Activated T-cell treated with anti-CD3 and anti-CD28 coated beads, Interleukin-2, amount 50 U/mL, for 72 hours (primary cell): ENCODE results near the gene ZNF609. TPM values are rescaled to one million over a fixed set of nuclear protein-coding genes. Genes with fewer than 3 reads are reported as not detected.
A peak's percentile ranks its signal among the peaks of the same experiment; 100 is the strongest.

Source experiments
- ATAC-seq, 2 donors: fragments of 150-1000 bp; cut with Tn5 transposase; replicated peaks in 1 of 2; 2 replicates each; pipeline ENCODE4 v1.10.0; 2021; ENCODE audit warnings: moderate library complexity in 2 of 2, mild to moderate bottlenecking in 1 of 2
- DNase-seq, 2 donors: peaks; one replicate each; pipeline ENCODE4 v3.0.0; 2021 to 2022; ENCODE audit warnings: mixed read lengths in 1 of 2
- H3K27ac Mint-ChIP-seq: one replicate; pipeline ENCODE4 v1.8.0; 2022; ENCODE audit warnings: mild to moderate bottlenecking, moderate library complexity, mixed read lengths
- H3K27me3 Mint-ChIP-seq: one replicate; pipeline ENCODE4 v1.8.0; 2022; ENCODE audit warnings: low read depth, mixed read lengths
- H3K36me3 Mint-ChIP-seq, 2 donors: one replicate each; pipeline ENCODE4 v1.8.0; 2022; ENCODE audit warnings: mixed read lengths in 2 of 2, mild to moderate bottlenecking in 1 of 2; ENCODE audit not compliant: insufficient read depth in 2 of 2
- H3K4me1 Mint-ChIP-seq: one replicate; pipeline ENCODE4 v1.8.0; 2022; ENCODE audit warnings: low read depth, mixed read lengths
- H3K4me3 Mint-ChIP-seq, 2 donors: one replicate each; pipeline ENCODE4 v1.8.0; 2022; ENCODE audit warnings: mild to moderate bottlenecking in 2 of 2, mixed read lengths in 2 of 2, moderate library complexity in 2 of 2
- H3K9me3 Mint-ChIP-seq, 2 donors: one replicate each; pipeline ENCODE4 v1.8.0; 2022; ENCODE audit warnings: mixed read lengths in 2 of 2
- total RNA-seq, 2 donors: library from RNA; stranded (reverse); gene quantifications; one replicate each; pipeline ENCODE4 v1.2.3, GENCODE V29; 2022

ZNF609 gene
- total RNA-seq, 2 donors from 2014 or later, result 43.9 to 52.6 TPM

- ATAC-seq, result no peak
- Mint-ChIP-seq H3K36me3 (peaks cover 2% of the 10 kb centered on the region in 2 donors), H3K9me3 (no peaks in the 10 kb centered on the region), H3K4me1 (peaks cover 66% of the 10 kb centered on the region), H3K4me3 (no peak overlapping the region), H3K27ac (peak overlapping the region; percentile 11), H3K27me3 (no peaks in the 10 kb centered on the region)
- no peak for DNase-seq
Measured at GRCh38 chr15:64522226-64522823, 61.9 kb downstream of the ZNF609 start.

- ATAC-seq, result no peak
Measured at GRCh38 chr15:64523240-64523639, 62.9 kb downstream of the ZNF609 start.

GRCh38 chr15:64524778-64525177 lies 64.4 kb downstream of the ZNF609 start:
- DNase-seq, result no peak
- Mint-ChIP-seq H3K9me3 (no peaks in the 10 kb centered on the region), H3K27me3 (no peaks in the 10 kb centered on the region), H3K36me3 (peaks cover 5 to 7% of the 10 kb centered on the region in 2 donors), H3K4me3 (no peak overlapping the region), H3K4me1 (peaks cover 56% of the 10 kb centered on the region), H3K27ac (no peak overlapping the region)
- no peak for ATAC-seq

More at GRCh38 chr15:64523240-64523639, 62.9 kb downstream of the ZNF609 start:
- Mint-ChIP-seq H3K27ac (no peak overlapping the region), H3K4me3 (no peak overlapping the region), H3K36me3 (peaks cover 2 to 4% of the 10 kb centered on the region in 2 donors), H3K9me3 (no peaks in the 10 kb centered on the region), H3K27me3 (no peaks in the 10 kb centered on the region), H3K4me1 (peaks cover 67% of the 10 kb centered on the region)
- no peak for DNase-seq

- Mint-ChIP-seq H3K4me1 (peaks cover 62% of the 10 kb centered on the region), H3K36me3 (peaks cover 5 to 7% of the 10 kb centered on the region in 2 donors), H3K4me3 (no peak overlapping the region), H3K27ac (no peak overlapping the region), H3K27me3 (no peaks in the 10 kb centered on the region), H3K9me3 (no peaks in the 10 kb centered on the region)
- DNase-seq (no peak), ATAC-seq (no peak)
Measured at GRCh38 chr15:64525828-64526530, 65.6 kb downstream of the ZNF609 start.

GRCh38 chr15:64527263-64527984 lies 67.0 kb downstream of the ZNF609 start:
- no peaks in the 10 kb centered on the region for H3K9me3 Mint-ChIP-seq
- no peak overlapping the region for H3K27ac Mint-ChIP-seq
- ATAC-seq (no peak), DNase-seq (no peak)
- H3K4me3 Mint-ChIP-seq, result no peak overlapping the region
- H3K36me3 Mint-ChIP-seq, result peaks cover 5 to 7% of the 10 kb centered on the region in 2 donors
- H3K27me3 Mint-ChIP-seq, result no peaks in the 10 kb centered on the region
- H3K4me1 Mint-ChIP-seq, result peaks cover 62% of the 10 kb centered on the region

- H3K27ac Mint-ChIP-seq, result no peak overlapping the region
- no peak for ATAC-seq
- peaks cover 5 to 7% of the 10 kb centered on the region in 2 donors for H3K36me3 Mint-ChIP-seq
- no peak overlapping the region for H3K4me3 Mint-ChIP-seq
- no peaks in the 10 kb centered on the region for H3K27me3 Mint-ChIP-seq
- no peak for DNase-seq
- H3K4me1 Mint-ChIP-seq, result peaks cover 71% of the 10 kb centered on the region
- H3K9me3 Mint-ChIP-seq, result no peaks in the 10 kb centered on the region
Measured at GRCh38 chr15:64528871-64529270, 68.5 kb downstream of the ZNF609 start.

GRCh38 chr15:64530472-64530871 lies 70.1 kb downstream of the ZNF609 start:
- ATAC-seq (no peak), DNase-seq (no peak)
- Mint-ChIP-seq H3K27ac (peak overlapping the region; percentile 64), H3K36me3 (peaks cover 4 to 7% of the 10 kb centered on the region in 2 donors), H3K4me3 (no peak overlapping the region), H3K9me3 (no peaks in the 10 kb centered on the region), H3K27me3 (no peaks in the 10 kb centered on the region), H3K4me1 (peaks cover 67% of the 10 kb centered on the region)

GRCh38 chr15:64530918-64531317 lies 70.5 kb downstream of the ZNF609 start:
- H3K4me1 Mint-ChIP-seq, result peaks cover 67% of the 10 kb centered on the region
- no peaks in the 10 kb centered on the region for H3K9me3 Mint-ChIP-seq
- ATAC-seq (no peak), DNase-seq (no peak)
- H3K27me3 Mint-ChIP-seq, result no peaks in the 10 kb centered on the region
- H3K4me3 Mint-ChIP-seq, result no peak overlapping the region
- H3K36me3 Mint-ChIP-seq, result peaks cover 4 to 7% of the 10 kb centered on the region in 2 donors
- no peak overlapping the region for H3K27ac Mint-ChIP-seq

- peak overlapping the region; percentile 73 to 76 for H3K4me3 Mint-ChIP-seq
Measured at GRCh38 chr15:64532521-64533315, 72.3 kb downstream of the ZNF609 start.

GRCh38 chr15:64535460-64536243 lies 75.3 kb downstream of the ZNF609 start:
- Mint-ChIP-seq H3K27ac (peak overlapping the region; percentile 92), H3K36me3 (no peaks in the 10 kb centered on the region), H3K4me1 (peaks cover 62% of the 10 kb centered on the region), H3K27me3 (no peaks in the 10 kb centered on the region), H3K4me3 (peak overlapping the region; percentile 33 to 76), H3K9me3 (no peaks in the 10 kb centered on the region)
- ATAC-seq (no peak), DNase-seq (no peak)

More at GRCh38 chr15:64532521-64533315, 72.3 kb downstream of the ZNF609 start:
- Mint-ChIP-seq H3K9me3 (no peaks in the 10 kb centered on the region), H3K27ac (peak overlapping the region; percentile 98), H3K36me3 (peaks cover 4% of the 10 kb centered on the region in 2 donors), H3K27me3 (no peaks in the 10 kb centered on the region), H3K4me1 (peaks cover 71% of the 10 kb centered on the region)
- DNase-seq (peak; percentile 11 to 29), ATAC-seq (peak; percentile 43 to 53)

GRCh38 chr15:64536244-64536836 lies 76.0 kb downstream of the ZNF609 start:
- ATAC-seq, result peak; percentile 80 to 85
- Mint-ChIP-seq H3K27me3 (no peaks in the 10 kb centered on the region), H3K9me3 (no peaks in the 10 kb centered on the region), H3K36me3 (no peaks in the 10 kb centered on the region), H3K4me1 (peaks cover 55% of the 10 kb centered on the region), H3K27ac (peak overlapping the region; percentile 92), H3K4me3 (peak overlapping the region; percentile 33 to 76)
- peak; percentile 15 for DNase-seq

GRCh38 chr15:64542091-64542490 lies 81.7 kb downstream of the ZNF609 start:
- H3K27ac Mint-ChIP-seq, result no peak overlapping the region
- no peaks in the 10 kb centered on the region for H3K27me3 Mint-ChIP-seq
- no peaks in the 10 kb centered on the region for H3K36me3 Mint-ChIP-seq
- ATAC-seq (no peak), DNase-seq (no peak)
- no peak overlapping the region for H3K4me3 Mint-ChIP-seq
- peaks cover 31% of the 10 kb centered on the region for H3K4me1 Mint-ChIP-seq
- H3K9me3 Mint-ChIP-seq, result no peaks in the 10 kb centered on the region
